Transverse colon (tissue), 4 donors: ENCODE data around the gene CIAO2A. TPM values are rescaled to one million over a fixed set of nuclear protein-coding genes. Genes with fewer than 3 reads are reported as not detected.

ENCODE experiments used
- DNase-seq: peaks from one replicate; pipeline ENCODE4 v3.0.0-alpha.2; 2019
- H3K27ac ChIP-seq, 4 donors: fragments of 200-600 bp; sonication (generic); 2 replicates each; pipeline ENCODE4 v1.5.1; 2016 to 2018; ENCODE audit warnings: inconsistent platforms in 4 of 4
- H3K27me3 ChIP-seq: fragments of 200-600 bp; sonication (generic); 2 replicates; pipeline ENCODE4 v1.5.1; 2017; ENCODE audit warnings: inconsistent platforms
- H3K36me3 ChIP-seq, 4 donors: fragments of 200-600 bp; sonication (generic); 2 replicates each; pipeline ENCODE4 v1.5.1; 2017 to 2019; ENCODE audit warnings: inconsistent platforms in 4 of 4
- H3K4me1 ChIP-seq, 4 donors: fragments of 200-600 bp; sonication (generic); 2 replicates each; pipeline ENCODE4 v1.5.1; 2017 to 2020; ENCODE audit warnings: inconsistent platforms in 4 of 4
- H3K4me3 ChIP-seq, 4 donors: fragments of 200-600 bp; sonication (generic); 1 replicate in 1 of 4; 2 replicates in 3 of 4; pipeline versions ENCODE4 v1.5.1 to v1.6.1; 2017 to 2019; ENCODE audit warnings: inconsistent platforms in 4 of 4
- H3K9me3 ChIP-seq, 2 donors: fragments of 200-600 bp; sonication (generic); 2 replicates each; pipeline ENCODE4 v1.5.1; 2017 to 2019; ENCODE audit warnings: inconsistent platforms in 2 of 2
- CTCF ChIP-seq, 5 experiments: fragments of 200-600 bp in 3 of 5; fragments of 450-650 bp in 2 of 5; sonication (generic) in 3 of 5; IDR thresholded peaks; 1 replicate in 2 of 5; 2 replicates in 3 of 5; pipeline ENCODE4 v1.5.1; 2016 to 2017; ENCODE audit warnings: antibody characterized with exemption in 5 of 5, inconsistent platforms in 3 of 5, mild to moderate bottlenecking in 2 of 5, moderate library complexity in 1 of 5
- EP300 ChIP-seq: sonication (generic); formaldehyde crosslinking; IDR thresholded peaks from one replicate; pipeline ENCODE4 v1.6.1; 2017; ENCODE audit warnings: antibody characterized with exemption, low read depth
- POLR2A ChIP-seq: fragments of 450-650 bp; IDR thresholded peaks from one replicate; pipeline ENCODE4 v1.6.1; 2016; ENCODE audit warnings: antibody characterized with exemption, mild to moderate bottlenecking, moderate library complexity
- POLR2AphosphoS5 ChIP-seq, 3 donors: sonication (generic); formaldehyde crosslinking; IDR thresholded peaks; one replicate each; pipeline ENCODE4 v1.6.1; 2016; ENCODE audit warnings: antibody characterized with exemption in 3 of 3
- WGBS, 2 donors: methylation state at CpG; one replicate each; pipeline ENCODE4 v1.1.5; 2018; ENCODE audit warnings: low coverage in 1 of 2; 5-methylcytosine and 5-hydroxymethylcytosine counted together
- in situ Hi-C, 4 donors: fragments of 200-750 bp; cut with MboI; loops; one replicate each; pipeline versions ENCODE4 v1.15.0 to v1.15.1; 2017; ENCODE audit warnings: low sequenced_read_pairs in 3 of 4, low pct_ligation_motif_present in 1 of 4, low pct_unique_long_range_greater_than_20kb in 1 of 4
- intact Hi-C: fragments of 100-400 bp; cut with DNase I; formaldehyde crosslinking; loops from one replicate; pipeline ENCODE4 v1.15.1; 2023; ENCODE audit warnings: low total_unique reads
- total RNA-seq, 4 donors: library from RNA; depleted of rRNA; stranded (reverse); fragments of >200 nt; gene quantifications; one replicate each; pipeline ENCODE4 v1.1.0, GENCODE V29; 2016

The CIAO2A gene
- total RNA-seq, 4 donors from 2014 or later: 28.1 to 160 (median 104) TPM

- no peak for DNase-seq
- no peaks in the 10 kb centered on the region for H3K4me1 ChIP-seq
- H3K9me3 ChIP-seq: no peaks in the 10 kb centered on the region
- H3K27ac ChIP-seq: no peak overlapping the region
- in situ Hi-C loops (no loop called here), intact Hi-C loops (no loop called here)
- no peak overlapping the region for H3K4me3 ChIP-seq
- TF ChIP-seq CTCF (IDR thresholded peaks at IDR 0.05) (no peak), POLR2A (no peak), POLR2AphosphoS5 (IDR thresholded peaks at IDR 0.05) (no peak), EP300 (no peak)
- no peaks in the 10 kb centered on the region for H3K27me3 ChIP-seq
- H3K36me3 ChIP-seq: peaks cover 0 to 91% (median 47%) of the 10 kb centered on the region in 4 donors
- 90% methylated on average over 4 of the region's 4 CpGs; no CpG with 5 or more reads in 1 of the 2 donors for WGBS, 2 donors
These were observed 38.6 kb upstream of the CIAO2A start for GRCh38 chr15:64132217-64132616.

- H3K36me3 ChIP-seq: peaks cover 0 to 91% (median 45%) of the 10 kb centered on the region in 4 donors
- H3K4me3 ChIP-seq: no peak overlapping the region
- no peaks in the 10 kb centered on the region for H3K4me1 ChIP-seq
- H3K27ac ChIP-seq: no peak overlapping the region
- intact Hi-C loops: no loop called here
- WGBS, 2 donors: 93 to 96% methylated on average over 6 to 7 of the region's 7 CpGs
- no peak for DNase-seq
- in situ Hi-C loops: no loop called here
- H3K27me3 ChIP-seq: no peaks in the 10 kb centered on the region
- no peaks in the 10 kb centered on the region for H3K9me3 ChIP-seq
- TF ChIP-seq CTCF (IDR thresholded peaks at IDR 0.05) (no peak), POLR2A (no peak), POLR2AphosphoS5 (IDR thresholded peaks at IDR 0.05) (no peak), EP300 (no peak)
These were observed 37.9 kb upstream of the CIAO2A start for GRCh38 chr15:64131547-64131946.

GRCh38 chr15:64130159-64130558, 36.5 kb upstream of the CIAO2A start:
- no peak for TF ChIP-seq EP300
- TF ChIP-seq POLR2A: no peak
- no peak for TF ChIP-seq CTCF (IDR thresholded peaks at IDR 0.05)
- TF ChIP-seq POLR2AphosphoS5 (IDR thresholded peaks at IDR 0.05): no peak
- intact Hi-C loops (no loop called here), in situ Hi-C loops (no loop called here)
- 93% methylated on average over 3 of the region's 3 CpGs; no CpG with 5 or more reads in 1 of the 2 donors for WGBS, 2 donors
- DNase-seq: no peak
- Histone ChIP-seq H3K27me3 (no peaks in the 10 kb centered on the region), H3K4me3 (no peak overlapping the region), H3K4me1 (no peaks in the 10 kb centered on the region), H3K9me3 (no peaks in the 10 kb centered on the region), H3K27ac (no peak overlapping the region), H3K36me3 (peaks cover 0 to 88% (median 42%) of the 10 kb centered on the region in 4 donors)

- DNase-seq: no peak
- Histone ChIP-seq H3K27ac (no peak overlapping the region), H3K4me1 (no peaks in the 10 kb centered on the region), H3K4me3 (no peak overlapping the region), H3K9me3 (no peaks in the 10 kb centered on the region), H3K36me3 (peaks cover 0 to 86% (median 39%) of the 10 kb centered on the region in 4 donors), H3K27me3 (no peaks in the 10 kb centered on the region)
- WGBS, 2 donors: 87 to 90% methylated on average over 5 to 6 of the region's 6 CpGs
- in situ Hi-C loops: no loop called here
- TF ChIP-seq POLR2AphosphoS5 (IDR thresholded peaks at IDR 0.05): no peak
- no peak for TF ChIP-seq CTCF (IDR thresholded peaks at IDR 0.05)
- no peak for TF ChIP-seq POLR2A
- no peak for TF ChIP-seq EP300
- intact Hi-C loops: no loop called here
These were observed 34.1 kb upstream of the CIAO2A start for GRCh38 chr15:64127521-64128270.
